ENCODE measurements around the gene LRP8.

GRCh38 chr1:53237638-53238037, 90.2 kb downstream of the LRP8 start:
- TF ChIP-seq CTCF (IDR thresholded peaks at IDR 0.05): no peak
- no peak for TF ChIP-seq POLR2AphosphoS5 (IDR thresholded peaks at IDR 0.05)
